Fibroblast of lung (primary cell): ENCODE results near the gene NRIP1. TPM values are rescaled to one million over a fixed set of nuclear protein-coding genes. Genes with fewer than 3 reads are reported as not detected.
"Not testable (repeated sequence)": the region's sequence is repeated elsewhere in the genome, so short reads cannot be mapped to it uniquely, and the experiment has no call there.

Experiments
- DNase-seq, 2 donors: peaks; one replicate each; pipeline versions ENCODE4 v3.0.0 to v3.0.0-alpha.2; 2010; ENCODE audit warnings: low read depth in 2 of 2
- H2AFZ ChIP-seq: 2 replicates; pipeline ENCODE4 v1.5.1; 2012; ENCODE audit warnings: low read length, control low read depth, inconsistent platforms
- H3K27ac ChIP-seq: 2 replicates; pipeline ENCODE4 v1.5.1; 2011; ENCODE audit warnings: low read length, control low read depth; ENCODE audit not compliant: insufficient read depth
- H3K27me3 ChIP-seq: 2 replicates; pipeline ENCODE4 v1.5.1; 2011; ENCODE audit warnings: mild to moderate bottlenecking, low read length; ENCODE audit not compliant: control insufficient read depth, insufficient read depth
- H3K36me3 ChIP-seq: 2 replicates; pipeline ENCODE4 v1.5.1; 2011; ENCODE audit warnings: low read length; ENCODE audit not compliant: control insufficient read depth, insufficient read depth
- H3K4me1 ChIP-seq: 2 replicates; pipeline ENCODE4 v1.5.1; 2011; ENCODE audit warnings: low read length; ENCODE audit not compliant: control insufficient read depth, insufficient read depth; ENCODE audit errors: extremely low read depth
- H3K4me2 ChIP-seq: 2 replicates; pipeline ENCODE4 v1.5.1; 2011; ENCODE audit warnings: low read length, control low read depth; ENCODE audit not compliant: insufficient read depth; ENCODE audit errors: extremely low read depth
- H3K4me3 ChIP-seq, 4 experiments: fragments of 200-600 bp in 1 of 4; sonication (generic) in 1 of 4; replicated peaks in 1 of 4; 2 replicates each; pipeline ENCODE4 v1.5.1; 2011 to 2016; ENCODE audit warnings: low read length in 4 of 4, low read depth in 3 of 4, mild to moderate bottlenecking in 3 of 4, control low read depth in 2 of 4, inconsistent platforms in 1 of 4, mixed read lengths in 1 of 4; ENCODE audit not compliant: insufficient read depth in 1 of 4; ENCODE audit errors: control extremely low read depth in 1 of 4
- H3K79me2 ChIP-seq: 2 replicates; pipeline ENCODE4 v1.5.1; 2012; ENCODE audit warnings: mild to moderate bottlenecking, low read length, inconsistent platforms; ENCODE audit not compliant: control insufficient read depth, insufficient read depth
- H3K9ac ChIP-seq: 2 replicates; pipeline ENCODE4 v1.5.1; 2011; ENCODE audit warnings: mild to moderate bottlenecking, low read length, control low read depth; ENCODE audit not compliant: insufficient read depth
- H3K9me3 ChIP-seq: 2 replicates; pipeline ENCODE4 v1.5.1; 2012; ENCODE audit warnings: low read depth, low read length; ENCODE audit not compliant: control insufficient read depth, insufficient read depth
- H4K20me1 ChIP-seq: 2 replicates; pipeline ENCODE4 v1.5.1; 2011; ENCODE audit warnings: low read length; ENCODE audit not compliant: control insufficient read depth, insufficient read depth; ENCODE audit errors: extremely low read depth
- CTCF ChIP-seq, 2 donors: IDR thresholded peaks in 1 of 2; conservative IDR thresholded peaks in 1 of 2; 1 replicate in 1 of 2; 2 replicates in 1 of 2; pipeline ENCODE4 v1.5.1; 2011 to 2012; ENCODE audit warnings: low read length in 2 of 2, control low read depth in 1 of 2, inconsistent platforms in 1 of 2, low read depth in 1 of 2, mild to moderate bottlenecking in 1 of 2
- EZH2 ChIP-seq: IDR thresholded peaks from 2 replicates; pipeline ENCODE4 v1.5.1; 2012; ENCODE audit warnings: low read length, control low read depth, mild to moderate bottlenecking; ENCODE audit errors: missing control alignments
- polyA plus RNA-seq, 2 donors: library from polyadenylated mRNA; depleted of rRNA in 1 of 2; stranded (reverse) in 1 of 2; unstranded in 1 of 2; fragments of >200 nt; gene quantifications; 2 replicates each; pipeline ENCODE4 v1.2.1, GENCODE V29; 2011 to 2012; ENCODE audit warnings: missing spikeins in 1 of 2
- total RNA-seq: library from RNA; depleted of rRNA; stranded (reverse); fragments of >200 nt; gene quantifications from 2 replicates; pipeline ENCODE4 v1.2.1, GENCODE V29; 2014

NRIP1 gene
- total and polyA plus RNA-seq, 2 donors (not counting 1 experiment from before 2014, with no cell fraction given), result 17.8 to 24.8 TPM

GRCh38 chr21:15034126-15034853 is 30.5 kb downstream of the NRIP1 start:
- peak overlapping the region in 1 of 4 experiments; percentile 5 for H3K4me3 ChIP-seq

GRCh38 chr21:15031790-15032357 is 32.9 kb downstream of the NRIP1 start:
- Histone ChIP-seq H3K27me3 (no peaks in the 10 kb centered on the region), H3K79me2 (peaks cover 58% of the 10 kb centered on the region), H3K4me1 (peaks cover 2% of the 10 kb centered on the region), H3K36me3 (peaks cover 1% of the 10 kb centered on the region), H3K27ac (no peak overlapping the region), H3K9ac (no peak overlapping the region), H3K4me3 (no peak overlapping the region), H2AFZ (no peak overlapping the region), H3K4me2 (no peak overlapping the region), H3K9me3 (no peaks in the 10 kb centered on the region), H4K20me1 (no peaks in the 10 kb centered on the region)
- TF ChIP-seq EZH2 (no peak), CTCF (conservative IDR thresholded peaks at IDR 0.05 in 1 of 2, IDR thresholded peaks at IDR 0.05 in 1 of 2; ENCODE audit: low read depth in 1 of 2, low read length in 2 of 2) (no peak)
- DNase-seq, result peak in 1 of 2 donors; percentile 92

More at GRCh38 chr21:15034126-15034853, 30.5 kb downstream of the NRIP1 start:
- Histone ChIP-seq H3K79me2 (peaks cover 58% of the 10 kb centered on the region), H3K36me3 (peaks cover 1% of the 10 kb centered on the region), H3K4me1 (peaks cover 2% of the 10 kb centered on the region), H4K20me1 (no peaks in the 10 kb centered on the region), H3K4me2 (peak overlapping the region; percentile 33), H3K27me3 (no peaks in the 10 kb centered on the region), H2AFZ (no peak overlapping the region), H3K9me3 (no peaks in the 10 kb centered on the region), H3K9ac (no peak overlapping the region), H3K27ac (peak overlapping the region; percentile 39)
- DNase-seq, result peak; percentile 66 to 72
- no peak for TF ChIP-seq EZH2
- no peak for TF ChIP-seq CTCF (conservative IDR thresholded peaks at IDR 0.05 in 1 of 2, IDR thresholded peaks at IDR 0.05 in 1 of 2; ENCODE audit: low read depth in 1 of 2, low read length in 2 of 2)

DNA sequence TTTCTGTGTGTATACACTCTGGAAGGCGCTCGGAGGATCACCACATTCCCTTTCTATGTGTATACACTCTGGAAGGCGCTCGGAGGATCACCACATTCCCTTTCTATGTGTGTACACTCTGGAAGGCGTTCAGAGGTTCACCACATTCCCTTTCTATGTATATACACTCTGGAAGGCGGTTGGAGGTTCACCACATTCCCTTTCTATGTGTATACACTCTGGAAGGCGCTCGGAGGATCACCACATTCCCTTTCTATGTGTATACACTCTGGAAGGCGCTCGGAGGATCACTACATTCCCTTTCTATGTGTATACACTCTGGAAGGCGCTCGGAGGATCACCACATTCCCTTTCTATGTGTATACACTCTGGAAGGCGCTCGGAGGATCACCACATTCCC is 33.4 kb downstream of the NRIP1 start:
- not testable (repeated sequence) for H3K9ac ChIP-seq, H4K20me1 ChIP-seq, H3K27ac ChIP-seq, H2AFZ ChIP-seq, H3K4me1 ChIP-seq, H3K36me3 ChIP-seq, H3K4me2 ChIP-seq, H3K27me3 ChIP-seq, H3K9me3 ChIP-seq, H3K4me3 ChIP-seq
- H3K79me2 ChIP-seq, result peaks cover 59% of the 10 kb centered on the region
- DNase-seq, result peak in 1 of 2 donors; percentile 73

DNA sequence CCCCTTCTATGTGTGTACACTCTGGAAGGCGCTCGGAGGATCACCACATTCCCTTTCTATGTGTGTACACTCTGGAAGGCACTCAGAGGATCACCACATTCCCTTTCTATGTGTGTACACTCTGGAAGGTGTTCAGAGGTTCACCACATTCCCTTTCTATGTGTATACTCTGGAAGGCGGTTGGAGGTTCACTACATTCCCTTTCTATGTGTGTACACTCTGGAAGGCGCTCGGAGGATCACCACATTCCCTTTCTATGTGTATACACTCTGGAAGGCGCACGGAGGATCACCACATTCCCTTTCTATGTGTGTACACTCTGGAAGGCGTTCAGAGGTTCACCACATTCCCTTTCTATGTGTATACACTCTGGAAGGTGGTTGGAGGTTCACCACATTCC is 33.9 kb downstream of the NRIP1 start:
- not testable (repeated sequence) for H3K4me2 ChIP-seq, H3K27ac ChIP-seq, H2AFZ ChIP-seq, H3K36me3 ChIP-seq, H3K4me1 ChIP-seq, H3K9ac ChIP-seq, H4K20me1 ChIP-seq, H3K27me3 ChIP-seq, H3K4me3 ChIP-seq, H3K9me3 ChIP-seq
- DNase-seq, result peak; percentile 15 to 75
- H3K79me2 ChIP-seq, result peaks cover 58% of the 10 kb centered on the region
